GM12878 (cell line): ENCODE measurements around the gene PRKAG3.

Experiments
- CTCF ChIP-seq, 3 experiments: IDR thresholded peaks in 2 of 3; conservative IDR thresholded peaks in 1 of 3; 2 replicates each; pipeline ENCODE4 v1.5.1; 2011; ENCODE audit warnings: low read depth in 3 of 3, low read length in 3 of 3, mild to moderate bottlenecking in 3 of 3, control low read depth in 2 of 3, moderate library complexity in 2 of 3, inconsistent platforms in 1 of 3, mixed read lengths in 1 of 3; ENCODE audit not compliant: control insufficient read depth in 2 of 3, insufficient read depth in 1 of 3; ENCODE audit errors: extremely low read depth in 1 of 3
- EP300 ChIP-seq, 2 experiments: fragments of 150-350 bp in 1 of 2; IDR thresholded peaks; 2 replicates each; pipeline ENCODE4 v1.6.1; 2011 to 2012; ENCODE audit warnings: low read depth in 2 of 2, low read length in 2 of 2, borderline replicate concordance in 1 of 2, improper control_type of control experiment in 1 of 2, inconsistent platforms in 1 of 2; ENCODE audit not compliant: control insufficient read depth in 1 of 2
- EZH2 ChIP-seq: IDR thresholded peaks from 2 replicates; pipeline ENCODE4 v1.6.1; 2012; ENCODE audit warnings: low read depth, mild to moderate bottlenecking, control low read depth, inconsistent platforms, low read length, borderline replicate concordance; ENCODE audit not compliant: control insufficient read depth
- KDM1A ChIP-seq: fragments of 200-600 bp; sonication (generic); IDR thresholded peaks from 2 replicates; pipeline ENCODE4 v1.6.1; 2016; ENCODE audit warnings: borderline replicate concordance
- MAX ChIP-seq: IDR thresholded peaks from 2 replicates; pipeline ENCODE4 v1.6.1; 2012; ENCODE audit warnings: low read depth, low read length, improper control_type of control experiment
- MEF2A ChIP-seq: IDR thresholded peaks from 2 replicates; pipeline ENCODE4 v1.6.1; 2011; ENCODE audit warnings: low read depth, mild to moderate bottlenecking, low read length, moderate library complexity; ENCODE audit not compliant: insufficient read depth
- PBX3 ChIP-seq: IDR thresholded peaks from 2 replicates; pipeline ENCODE4 v1.6.1; 2011; ENCODE audit warnings: mild to moderate bottlenecking, low read depth, low read length, moderate library complexity; ENCODE audit not compliant: insufficient replicate concordance
- PKNOX1 ChIP-seq: fragments of 450-650 bp; IDR thresholded peaks from 2 replicates; pipeline ENCODE4 v1.6.1; 2016; ENCODE audit warnings: mild to moderate bottlenecking
- POLR2A ChIP-seq: IDR thresholded peaks from 2 replicates; pipeline ENCODE4 v1.6.1; 2011; ENCODE audit warnings: low read depth, mild to moderate bottlenecking, low read length
- POLR2AphosphoS5 ChIP-seq: IDR thresholded peaks from 2 replicates; pipeline ENCODE4 v1.6.1; 2011; ENCODE audit warnings: mild to moderate bottlenecking, low read length, inconsistent platforms
- RELA ChIP-seq: fragments of 450-650 bp; IDR thresholded peaks from 2 replicates; pipeline ENCODE4 v1.8.0; 2014; ENCODE audit warnings: borderline replicate concordance; ENCODE audit not compliant: partially characterized antibody
- SREBF2 ChIP-seq: IDR thresholded peaks from 2 replicates; pipeline ENCODE4 v1.6.1; 2012; ENCODE audit warnings: mild to moderate bottlenecking, low read length
- ZNF384 ChIP-seq: IDR thresholded peaks from 2 replicates; pipeline ENCODE4 v1.6.1; 2012; ENCODE audit warnings: low read depth, mild to moderate bottlenecking, low read length, improper control_type of control experiment, borderline replicate concordance
- TF ChIP-seq, protein P1 (sequence below): fragments of 150-350 bp; IDR thresholded peaks from 2 replicates; pipeline ENCODE4 v1.6.1; 2016; ENCODE audit warnings: low read depth, low read length

DNA sequence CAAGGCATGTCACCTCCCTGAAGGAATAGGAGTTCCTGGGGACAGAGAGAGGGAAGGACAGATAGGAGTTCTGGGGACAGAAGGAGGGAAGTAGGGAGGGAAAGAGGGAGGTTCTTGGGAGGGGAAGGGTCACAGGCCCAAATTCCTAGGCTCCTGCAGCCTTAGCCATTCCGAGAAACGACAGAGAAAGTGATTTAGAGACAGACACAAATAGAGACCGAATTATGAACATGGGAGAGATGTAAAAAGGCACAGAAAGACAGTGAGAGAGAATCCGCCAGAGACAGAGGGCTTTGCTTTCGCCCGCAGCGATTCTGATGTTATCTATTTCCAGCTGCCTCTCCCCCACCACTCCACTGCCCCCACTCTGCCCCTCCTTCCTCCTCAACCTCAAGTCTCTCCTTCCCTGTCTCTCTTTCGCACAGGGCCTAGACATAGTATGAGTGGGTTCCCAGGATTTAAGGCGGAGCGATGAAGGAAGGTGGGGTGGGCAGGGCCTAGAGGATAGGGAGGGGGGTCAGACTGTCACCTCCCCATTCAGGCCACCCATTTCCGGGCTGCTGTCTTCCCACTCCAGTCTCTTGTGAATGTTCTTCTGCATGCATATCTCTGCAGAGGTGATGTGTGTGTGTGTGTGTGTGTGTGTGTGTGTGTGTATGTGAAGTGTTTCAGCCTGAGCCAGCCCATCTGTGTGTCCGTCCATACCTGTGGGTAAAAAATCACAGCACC, 24.7 kb upstream of the PRKAG3 start:
- TF ChIP-seq POLR2A (no peak), PBX3 (no peak), SREBF2 (no peak), CTCF (IDR thresholded peaks at IDR 0.05 in 2 of 3, conservative IDR thresholded peaks at IDR 0.05 in 1 of 3; ENCODE audit: control insufficient read depth in 2 of 3, extremely low read depth in 1 of 3, insufficient read depth in 1 of 3, low read depth in 3 of 3, low read length in 3 of 3) (no peak), ZNF384 (no peak), MEF2A (no peak), RELA (no peak), MAX (no peak), KDM1A (no peak), EZH2 (no peak), POLR2AphosphoS5 (no peak), PKNOX1 (no peak), EP300 (IDR thresholded peaks at IDR 0.05; ENCODE audit: borderline replicate concordance in 1 of 2, control insufficient read depth in 1 of 2, low read depth in 2 of 2, low read length in 2 of 2) (no peak)
- TF ChIP-seq, protein P1, sequence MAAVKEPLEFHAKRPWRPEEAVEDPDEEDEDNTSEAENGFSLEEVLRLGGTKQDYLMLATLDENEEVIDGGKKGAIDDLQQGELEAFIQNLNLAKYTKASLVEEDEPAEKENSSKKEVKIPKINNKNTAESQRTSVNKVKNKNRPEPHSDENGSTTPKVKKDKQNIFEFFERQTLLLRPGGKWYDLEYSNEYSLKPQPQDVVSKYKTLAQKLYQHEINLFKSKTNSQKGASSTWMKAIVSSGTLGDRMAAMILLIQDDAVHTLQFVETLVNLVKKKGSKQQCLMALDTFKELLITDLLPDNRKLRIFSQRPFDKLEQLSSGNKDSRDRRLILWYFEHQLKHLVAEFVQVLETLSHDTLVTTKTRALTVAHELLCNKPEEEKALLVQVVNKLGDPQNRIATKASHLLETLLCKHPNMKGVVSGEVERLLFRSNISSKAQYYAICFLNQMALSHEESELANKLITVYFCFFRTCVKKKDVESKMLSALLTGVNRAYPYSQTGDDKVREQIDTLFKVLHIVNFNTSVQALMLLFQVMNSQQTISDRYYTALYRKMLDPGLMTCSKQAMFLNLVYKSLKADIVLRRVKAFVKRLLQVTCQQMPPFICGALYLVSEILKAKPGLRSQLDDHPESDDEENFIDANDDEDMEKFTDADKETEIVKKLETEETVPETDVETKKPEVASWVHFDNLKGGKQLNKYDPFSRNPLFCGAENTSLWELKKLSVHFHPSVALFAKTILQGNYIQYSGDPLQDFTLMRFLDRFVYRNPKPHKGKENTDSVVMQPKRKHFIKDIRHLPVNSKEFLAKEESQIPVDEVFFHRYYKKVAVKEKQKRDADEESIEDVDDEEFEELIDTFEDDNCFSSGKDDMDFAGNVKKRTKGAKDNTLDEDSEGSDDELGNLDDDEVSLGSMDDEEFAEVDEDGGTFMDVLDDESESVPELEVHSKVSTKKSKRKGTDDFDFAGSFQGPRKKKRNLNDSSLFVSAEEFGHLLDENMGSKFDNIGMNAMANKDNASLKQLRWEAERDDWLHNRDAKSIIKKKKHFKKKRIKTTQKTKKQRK = no peak
